Measurements from ENCODE around the gene RPS3A. TPM values are rescaled to one million over a fixed set of nuclear protein-coding genes. Genes with fewer than 3 reads are reported as not detected.
A peak's percentile ranks its signal among the peaks of the same experiment; 100 is the strongest.

Gene RPS3A
- total and polyA plus RNA-seq, 2 of the 13 experiments (the other 11 are each of a cell fraction or from before 2014, with no cell fraction given), result 3,332 to 3,626 TPM

- TF ChIP-seq HOXD1 (CRISPR knock-in tag; IDR thresholded peaks at IDR 0.05) (0 out of 2 replicates have a peak, but pooled peaks have one; percentile 59), FOSL1 (CRISPR knock-in tag; IDR thresholded peaks at IDR 0.05; ENCODE audit: borderline replicate concordance) (no peak), ZNF75D (CRISPR knock-in tag; IDR thresholded peaks at IDR 0.05; ENCODE audit: borderline replicate concordance) (no peak), REST (IDR thresholded peaks at IDR 0.05; ENCODE audit: borderline replicate concordance in 1 of 2, low read depth in 1 of 2, low read length in 2 of 2) (peak in 1 of 2 experiments; percentile 35; a peak in 1 of 4 replicates), PLRG1 (conservative IDR thresholded peaks at IDR 0.05) (no peak), DZIP1 (CRISPR knock-in tag; IDR thresholded peaks at IDR 0.05) (no peak), SAP130 (CRISPR knock-in tag; IDR thresholded peaks at IDR 0.05; ENCODE audit: low read depth) (peak; percentile 76), ZNF562 (CRISPR knock-in tag; IDR thresholded peaks at IDR 0.05; ENCODE audit: borderline replicate concordance) (no peak), PHF5A (CRISPR knock-in tag; IDR thresholded peaks at IDR 0.05; ENCODE audit: low read depth, unreplicated experiment) (peak; percentile 32), FOXO1 (CRISPR knock-in tag; IDR thresholded peaks at IDR 0.05) (peak; percentile 84), NONO (IDR thresholded peaks at IDR 0.05) (no peak), NONO (CRISPR knock-in tag; conservative IDR thresholded peaks at IDR 0.05) (0 out of 2 replicates have a peak, but pooled peaks have one; percentile 47), XRCC5 (optimal IDR thresholded peaks at IDR 0.05; ENCODE audit: low read length) (no peak), ZNF274 (CRISPR knock-in tag; IDR thresholded peaks at IDR 0.05) (no peak; the same call in 1 of the 2 replicates), ZNF18 (CRISPR knock-in tag; IDR thresholded peaks at IDR 0.05; ENCODE audit: insufficient replicate concordance) (peak; percentile 79), ATF7-NPFF (CRISPR knock-in tag; IDR thresholded peaks at IDR 0.05; ENCODE audit: low read depth) (no peak), ZNF569 (CRISPR knock-in tag; IDR thresholded peaks at IDR 0.05; ENCODE audit: borderline replicate concordance) (no peak), ZNF292 (CRISPR knock-in tag; IDR thresholded peaks at IDR 0.05; ENCODE audit: borderline replicate concordance, low read depth) (peak; percentile 91; the same call in 1 of the 2 replicates), MAFK (conservative IDR thresholded peaks at IDR 0.05 in 1 of 2, IDR thresholded peaks at IDR 0.05 in 1 of 2; ENCODE audit: low read length in 2 of 2) (peak; percentile 13 to 14; a peak in 1 of 4 replicates), ZNF792 (CRISPR knock-in tag; IDR thresholded peaks at IDR 0.05) (peak; percentile 19; the same call in 1 of the 2 replicates), ZNF232 (CRISPR knock-in tag; IDR thresholded peaks at IDR 0.05; ENCODE audit: borderline replicate concordance) (0 out of 2 replicates have a peak, but pooled peaks have one; percentile 61), ZFP36 (IDR thresholded peaks at IDR 0.05; ENCODE audit: borderline replicate concordance, low read depth, low read length, partially characterized antibody) (no peak), CBX5 (CRISPR knock-in tag; IDR thresholded peaks at IDR 0.05; ENCODE audit: borderline replicate concordance) (peak; percentile 68; the same call in 1 of the 2 replicates), KDM6A (CRISPR knock-in tag; IDR thresholded peaks at IDR 0.05; ENCODE audit: low read depth) (peak; percentile 34; the same call in 1 of the 2 replicates)
These were observed 5.1 kb upstream of the RPS3A start (continued) for GRCh38 chr4:151094290-151094751.
